GM21381 (cell line): ENCODE results near the gene BANF2.

Experiments used
- ATAC-seq: cut with Tn5 transposase; IDR thresholded peaks from one replicate; pipeline ENCODE4 v1.9.1; 2021; ENCODE audit warnings: mild to moderate bottlenecking, moderate library complexity; ENCODE audit not compliant: unreplicated experiment

BANF2 gene

DNA sequence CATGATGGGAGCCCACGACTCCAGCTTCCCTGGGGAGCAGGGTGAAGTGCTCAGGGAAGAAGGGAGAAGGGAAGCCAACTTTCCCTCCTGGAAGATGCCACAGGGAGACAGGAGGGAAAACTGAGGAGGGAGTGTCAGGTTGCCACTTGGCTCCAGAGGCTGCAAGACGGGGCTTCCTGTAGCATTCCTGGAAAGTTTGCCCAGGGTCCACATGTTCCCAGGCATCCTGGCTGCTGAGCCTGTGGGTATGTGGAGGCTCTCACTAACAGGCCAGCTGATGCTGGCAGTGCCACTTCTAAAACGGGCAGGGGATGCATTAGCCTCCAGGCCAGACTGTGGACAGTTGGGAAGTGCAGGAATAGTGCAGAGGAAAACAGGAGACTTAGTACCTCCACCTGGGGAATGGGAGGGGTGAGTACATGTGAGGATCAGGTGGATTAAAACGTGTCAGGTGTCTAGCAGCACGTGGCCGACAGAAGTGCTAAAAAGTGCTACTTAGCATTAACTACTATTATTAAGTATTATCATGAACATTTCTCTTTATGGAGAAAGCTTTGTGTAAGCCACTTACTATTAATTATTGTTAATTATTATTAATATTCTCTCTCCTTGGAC is 33.2 kb downstream of the BANF2 start:
- ATAC-seq: no peak

DNA sequence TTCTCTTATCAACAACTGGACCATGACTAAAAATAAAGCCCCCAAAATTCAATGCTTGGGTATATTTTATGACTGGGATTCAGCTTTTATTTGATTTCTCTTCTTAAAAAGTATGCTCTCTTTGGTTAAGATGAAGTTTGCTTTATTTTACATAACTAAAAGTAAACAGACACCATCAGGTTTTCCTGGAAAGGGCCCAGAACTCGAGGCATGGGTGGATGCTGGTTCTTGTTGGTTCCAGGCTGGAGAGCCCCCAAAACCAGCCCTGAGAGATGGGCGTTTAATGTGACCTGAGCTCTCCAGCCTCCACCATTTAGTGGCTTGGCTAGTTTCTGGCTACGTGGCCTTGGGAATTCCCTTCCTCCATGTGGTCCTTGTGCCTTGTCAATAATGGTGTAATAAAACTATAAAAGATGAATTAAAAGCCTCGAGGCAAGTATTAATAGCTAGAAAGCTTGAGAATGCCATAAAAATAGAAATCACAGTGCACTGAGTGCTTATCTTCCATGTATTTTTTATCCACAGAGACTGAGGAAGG is 34.1 kb downstream of the BANF2 start:
- no peak for ATAC-seq

DNA sequence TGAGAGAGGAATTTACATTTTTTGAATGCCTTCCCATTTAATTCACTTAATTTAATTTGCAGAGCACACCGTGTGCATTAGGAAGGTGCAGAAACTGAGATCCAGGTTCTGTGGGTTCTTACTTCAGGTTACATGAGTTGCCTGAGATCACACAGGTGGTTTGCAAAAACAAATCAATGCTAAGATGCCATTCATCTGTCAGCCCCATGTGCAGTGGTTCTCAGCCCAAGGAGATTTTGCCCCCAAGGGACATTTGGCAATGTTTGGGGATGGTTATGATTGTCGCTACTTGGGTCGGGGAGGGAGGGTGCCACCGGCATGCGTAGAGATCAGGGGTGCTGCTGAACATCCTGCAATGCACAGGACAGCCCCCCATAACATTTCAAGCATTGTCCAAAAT is 34.6 kb downstream of the BANF2 start:
- no peak for ATAC-seq

DNA sequence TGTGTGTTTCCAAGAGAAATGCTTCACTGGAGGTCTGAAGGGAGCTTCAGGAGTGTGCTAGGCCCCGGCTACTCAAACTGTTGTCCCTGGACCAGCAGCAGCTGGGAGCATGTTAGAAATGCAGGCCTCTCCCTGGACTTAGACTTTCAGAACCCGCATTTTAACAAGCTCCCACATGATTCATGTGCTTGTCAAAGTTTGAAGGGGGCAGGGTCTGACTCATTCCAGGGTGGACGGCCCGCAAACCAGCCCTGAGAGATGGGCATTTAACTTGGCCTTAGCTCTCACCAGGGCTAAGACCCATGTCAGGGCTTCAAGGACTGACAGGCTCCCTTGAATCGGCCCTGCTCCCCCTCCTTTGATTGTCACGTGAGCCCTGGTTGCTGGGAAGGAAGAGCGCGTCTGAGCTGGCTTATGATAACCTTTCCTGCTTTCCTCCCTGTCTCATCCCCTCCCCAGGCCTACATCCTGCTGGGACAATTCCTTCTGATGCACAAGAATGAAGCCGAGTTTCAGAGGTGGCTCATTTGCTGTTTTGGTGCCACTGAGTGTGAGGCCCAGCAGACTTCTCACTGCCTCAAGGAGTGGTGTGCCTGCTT is 35.5 kb downstream of the BANF2 start:
- no peak for ATAC-seq

DNA sequence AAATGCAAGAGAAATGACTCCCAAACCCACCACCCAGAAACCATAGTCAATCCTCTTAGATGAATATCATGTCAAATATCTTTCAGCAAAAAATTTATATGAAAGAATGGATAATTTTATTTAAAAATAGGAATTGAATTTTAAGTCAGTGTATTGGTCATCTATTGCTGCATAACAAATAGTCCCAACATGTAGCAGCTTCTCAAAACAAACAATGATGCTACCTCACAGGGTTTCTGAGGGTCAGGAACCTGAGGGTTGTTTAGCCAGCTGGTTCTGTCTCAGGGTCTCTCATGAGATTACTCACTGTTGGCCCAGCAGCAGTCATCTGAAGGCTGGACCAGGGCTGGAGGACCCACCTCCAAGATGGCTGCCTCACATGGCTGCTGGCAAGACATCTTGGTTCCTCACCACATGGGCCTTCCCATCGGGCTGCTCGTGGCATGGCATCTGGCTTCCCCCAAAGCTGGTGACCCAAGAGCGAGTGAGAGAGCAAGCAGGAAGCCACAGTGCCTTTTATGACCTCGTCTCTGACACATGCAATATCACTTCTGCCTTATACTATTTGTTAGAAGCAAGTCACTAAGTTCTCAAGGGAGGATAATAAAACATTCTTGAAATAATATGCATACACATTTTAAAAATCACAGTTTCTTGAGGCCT is 36.3 kb downstream of the BANF2 start:
- ATAC-seq: no peak

DNA sequence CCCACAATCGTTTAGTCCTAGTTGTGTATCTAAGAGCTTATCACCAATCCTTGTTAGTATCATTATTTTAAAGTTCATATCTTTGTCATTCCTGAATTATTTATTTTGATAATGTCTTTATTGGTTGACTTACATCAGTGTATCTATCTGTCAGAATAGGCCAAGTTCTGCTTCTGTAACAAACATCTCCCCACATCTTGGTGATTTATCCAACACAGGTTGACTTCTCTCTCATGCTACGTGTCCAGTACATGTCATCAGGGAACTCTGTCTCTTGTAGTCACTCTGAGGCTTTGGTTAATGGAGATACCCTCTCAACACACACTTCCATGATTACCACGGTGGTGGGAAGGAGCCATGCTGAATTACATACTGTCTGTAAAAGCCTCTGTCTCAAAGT is 38.4 kb downstream of the BANF2 start:
- ATAC-seq: no peak

DNA sequence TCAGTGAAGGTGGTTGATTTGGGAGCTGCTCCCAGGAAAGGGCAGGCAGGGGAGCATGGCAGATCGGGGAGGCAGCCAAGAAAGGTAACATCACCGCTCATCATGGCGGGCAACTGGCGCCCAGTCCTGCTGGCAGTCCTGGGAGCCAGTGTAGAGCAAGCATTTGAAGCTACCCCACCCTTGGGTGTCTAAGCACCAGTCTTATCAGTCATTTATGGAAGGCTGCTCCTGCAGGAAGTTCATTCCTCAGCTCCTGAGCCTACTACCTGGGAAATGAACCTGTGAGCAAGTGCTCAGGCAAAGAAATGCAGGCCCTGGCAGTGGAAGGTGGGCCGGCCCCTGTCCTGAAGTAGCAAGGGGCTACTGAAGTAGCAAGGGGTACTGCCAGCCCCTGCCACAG is 41.5 kb downstream of the BANF2 start:
- ATAC-seq: no peak

DNA sequence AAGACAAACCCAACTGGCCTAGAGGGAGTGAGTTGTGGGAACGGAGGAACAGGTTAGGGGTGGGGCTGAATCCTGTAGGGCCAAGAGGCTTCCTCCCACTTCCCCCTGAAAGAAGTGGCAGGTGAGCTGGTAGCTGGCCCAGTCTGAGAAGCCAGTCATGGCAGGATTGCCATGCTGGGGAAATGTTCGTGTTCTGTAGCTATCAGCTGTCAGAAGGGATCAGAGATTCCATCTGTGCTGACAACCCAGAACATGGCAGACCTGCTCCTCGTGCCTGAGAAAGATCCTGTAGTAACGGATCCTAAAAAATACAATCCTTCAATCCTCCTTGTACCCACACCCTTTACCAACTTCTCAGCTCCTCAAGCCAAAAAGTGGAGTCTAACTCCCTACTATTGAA is 43.0 kb downstream of the BANF2 start:
- no peak for ATAC-seq

DNA sequence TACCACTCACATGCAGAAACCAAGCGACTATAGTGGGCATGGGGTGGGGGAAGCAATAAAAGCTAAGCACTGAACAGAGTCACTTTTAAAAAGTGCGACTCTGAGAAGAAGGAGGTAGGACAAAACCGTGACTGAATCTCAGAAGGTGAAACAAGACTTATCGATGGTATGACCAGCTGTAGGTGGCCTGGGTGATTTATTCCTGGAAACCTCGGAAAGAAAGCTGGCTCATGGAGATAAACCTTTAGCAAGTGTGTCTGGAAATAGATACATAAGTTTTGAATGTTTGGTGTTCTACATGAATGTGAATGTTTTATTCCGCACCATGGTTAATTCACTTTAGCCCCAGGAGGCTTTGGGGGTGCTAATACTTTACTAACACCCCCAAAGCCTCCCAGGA is 43.9 kb downstream of the BANF2 start:
- ATAC-seq: no peak

DNA sequence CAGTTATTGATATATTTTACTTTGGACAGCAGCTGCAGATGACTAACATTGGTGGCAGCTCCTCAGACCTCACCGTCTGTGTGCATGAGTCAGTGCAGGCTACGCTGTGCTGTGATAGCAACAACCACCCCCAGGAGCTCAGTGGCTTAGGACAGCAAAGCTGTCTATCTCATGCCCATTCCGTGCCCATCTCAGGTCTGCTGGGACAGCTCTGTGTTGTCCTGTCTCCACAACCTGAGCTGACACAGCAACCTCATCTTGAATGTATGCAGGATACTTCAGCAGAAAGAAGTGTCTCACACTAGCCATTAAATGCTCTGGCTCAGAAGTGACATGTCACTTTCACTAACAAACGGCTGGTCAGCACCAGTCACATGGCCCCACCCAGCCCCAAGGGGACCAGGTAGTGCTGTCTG is 47.7 kb downstream of the BANF2 start:
- ATAC-seq: no peak

DNA sequence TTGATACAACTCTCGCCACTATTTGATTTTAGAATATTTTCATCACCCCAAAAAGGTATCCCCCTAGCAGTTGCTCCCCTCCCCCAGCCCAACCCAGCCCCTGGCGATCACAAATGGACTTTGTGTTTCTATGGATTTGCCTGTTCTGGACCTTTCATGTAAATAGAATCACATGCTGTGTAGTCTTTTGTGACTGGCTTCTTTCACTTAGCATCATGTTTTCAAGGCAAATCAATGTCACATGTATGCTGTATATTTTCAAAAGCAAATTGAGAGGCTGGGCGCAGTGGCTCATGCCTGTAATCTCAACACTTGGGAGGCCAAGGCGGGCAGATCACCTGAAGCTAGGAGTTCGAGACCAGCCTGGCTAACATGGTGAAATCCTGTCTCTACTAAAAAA is 48.5 kb downstream of the BANF2 start:
- no peak for ATAC-seq

DNA sequence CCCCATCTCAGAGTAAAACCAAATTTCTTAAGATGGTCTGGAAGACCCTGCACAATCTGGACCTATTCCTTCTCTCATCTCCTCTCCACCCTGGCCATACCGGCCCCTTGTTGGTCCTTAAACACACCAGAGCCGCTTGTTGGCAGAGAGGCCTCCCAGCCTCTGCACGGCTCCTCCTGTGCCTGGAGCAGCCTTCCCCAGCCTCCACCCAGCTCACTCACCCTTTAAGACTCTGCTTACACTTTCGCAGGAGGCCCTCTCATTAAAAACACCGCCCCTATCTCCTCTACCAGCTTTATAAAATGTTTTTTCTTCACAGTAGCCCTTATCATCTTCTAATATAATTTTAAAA is 49.8 kb downstream of the BANF2 start:
- no peak for ATAC-seq

DNA sequence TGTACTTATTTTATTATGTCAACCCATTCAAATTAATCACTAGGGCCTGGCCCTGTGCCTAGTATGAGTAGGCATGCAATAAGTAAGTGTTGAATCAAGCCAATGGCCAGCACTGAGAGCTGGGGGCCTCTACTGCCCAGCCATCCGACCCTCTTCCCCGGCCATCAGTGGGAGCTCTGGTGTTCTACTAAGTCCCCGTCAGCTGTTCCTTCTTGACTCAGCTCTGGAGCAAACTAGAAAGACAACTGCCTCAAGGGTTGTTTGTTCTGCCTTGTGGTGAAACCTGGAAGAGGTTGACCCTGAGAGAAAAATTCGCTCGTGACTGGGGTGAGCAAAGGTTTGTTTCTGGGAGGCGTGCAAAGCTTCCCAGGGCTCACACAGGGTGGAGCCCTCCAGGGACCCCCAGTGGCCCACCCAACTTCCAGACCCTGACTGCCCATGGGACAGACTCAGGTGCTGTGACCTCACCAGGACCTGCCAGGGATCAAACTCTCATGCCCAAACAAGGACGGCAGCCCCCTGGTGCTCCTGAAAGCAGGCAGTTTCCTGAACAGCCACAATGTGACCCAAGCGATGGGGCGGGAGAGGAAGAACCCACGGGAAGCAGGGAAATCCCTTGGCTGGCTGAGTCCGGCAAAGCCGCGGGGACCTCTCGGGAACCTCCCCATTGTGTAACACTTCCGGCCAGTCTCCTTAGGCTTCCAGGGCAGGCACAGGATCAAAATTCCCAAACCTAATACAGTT is 50.4 kb downstream of the BANF2 start:
- no peak for ATAC-seq

DNA sequence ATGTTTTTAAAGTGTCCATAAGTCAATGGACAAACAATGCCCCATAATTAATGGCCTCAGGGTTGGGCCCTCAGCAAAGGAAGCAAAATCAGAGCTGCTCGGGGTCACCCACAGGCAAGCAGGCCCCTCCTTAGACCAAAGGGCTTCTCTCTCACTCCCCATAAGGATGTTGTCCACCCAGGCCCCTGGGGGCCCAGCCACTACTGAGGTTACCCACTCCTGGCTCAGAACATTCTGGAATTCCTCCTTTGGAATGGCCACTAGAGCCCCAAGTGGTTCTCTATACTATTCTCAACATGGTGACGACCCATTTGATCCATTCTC is 50.9 kb downstream of the BANF2 start:
- no peak for ATAC-seq

DNA sequence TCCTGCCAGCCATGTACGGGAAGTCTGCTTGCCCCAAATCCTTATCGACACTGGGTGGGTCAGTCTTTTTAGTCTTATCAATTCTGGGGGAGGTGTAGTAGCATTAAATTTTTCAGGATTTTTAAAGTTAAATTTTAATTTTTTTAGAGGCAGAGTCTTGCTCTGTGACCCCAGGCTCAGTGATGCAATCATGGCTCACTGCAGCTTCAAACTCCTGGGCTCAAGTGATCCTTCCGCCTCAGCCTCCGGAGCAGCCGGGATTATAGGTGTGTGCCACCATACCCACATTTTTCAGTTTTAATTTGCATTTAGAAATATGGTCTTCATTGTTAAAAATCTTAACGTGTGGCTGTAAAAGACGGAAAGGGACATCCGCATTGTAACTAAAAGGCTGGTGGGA is 51.9 kb downstream of the BANF2 start:
- no peak for ATAC-seq

DNA sequence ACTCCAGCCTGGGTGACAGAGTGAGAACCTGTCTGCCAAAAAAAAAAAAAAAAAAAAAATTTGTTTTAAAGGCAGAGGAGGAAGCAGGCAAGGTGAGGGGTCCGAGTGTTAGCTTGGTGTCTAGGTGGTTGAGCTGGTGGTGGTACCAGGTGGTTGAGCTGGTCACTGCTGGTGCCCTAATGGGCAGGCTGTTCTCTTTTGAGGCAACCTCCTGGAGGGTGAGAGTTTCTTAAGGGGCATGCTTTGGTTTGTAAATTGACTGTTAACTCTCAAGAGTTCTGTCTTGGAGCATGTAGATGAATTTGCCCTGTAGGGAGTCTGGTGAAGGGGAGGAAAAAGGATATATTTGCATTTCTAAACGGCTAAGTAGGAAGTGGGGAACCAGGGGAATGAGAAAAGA is 52.7 kb downstream of the BANF2 start:
- ATAC-seq: no peak

DNA sequence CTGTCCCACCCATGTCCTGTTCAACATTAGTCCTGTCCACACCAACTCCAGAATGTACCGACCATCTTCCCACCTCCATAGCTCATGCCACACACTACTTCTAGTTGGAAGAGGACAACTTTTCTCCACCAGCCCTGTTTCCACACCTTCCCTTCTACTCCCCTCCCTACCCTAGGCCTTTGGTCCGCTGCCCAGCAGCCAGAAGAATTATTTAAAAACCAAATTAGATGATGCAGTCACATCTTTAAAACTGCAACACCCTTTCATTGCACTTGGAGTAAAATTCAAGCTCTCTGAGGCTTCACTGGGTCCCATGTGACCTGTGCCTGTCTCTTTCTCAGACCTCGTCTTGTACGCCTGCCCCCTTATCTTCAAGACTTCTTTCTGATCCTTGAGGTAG is 53.8 kb downstream of the BANF2 start:
- ATAC-seq: no peak

DNA sequence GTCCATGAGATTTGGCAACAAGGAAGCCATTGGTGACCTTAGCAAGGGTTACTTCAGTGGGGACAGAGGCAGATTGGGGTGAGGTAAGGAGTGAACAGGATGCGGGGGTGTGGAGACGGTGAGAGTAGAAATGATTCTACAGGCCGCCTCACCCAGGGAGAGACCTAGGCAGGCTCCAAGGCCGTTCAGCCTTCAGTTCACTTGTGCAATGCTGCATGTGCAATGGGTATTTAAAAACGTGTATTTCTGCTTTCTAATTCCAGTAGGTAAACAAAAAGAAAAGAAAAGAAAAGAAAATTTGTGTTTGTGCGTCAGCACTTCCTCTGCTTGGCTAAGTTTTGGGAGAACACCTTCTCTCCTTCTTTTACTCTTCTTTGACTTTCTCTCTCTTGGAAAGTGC is 56.8 kb downstream of the BANF2 start:
- no peak for ATAC-seq

DNA sequence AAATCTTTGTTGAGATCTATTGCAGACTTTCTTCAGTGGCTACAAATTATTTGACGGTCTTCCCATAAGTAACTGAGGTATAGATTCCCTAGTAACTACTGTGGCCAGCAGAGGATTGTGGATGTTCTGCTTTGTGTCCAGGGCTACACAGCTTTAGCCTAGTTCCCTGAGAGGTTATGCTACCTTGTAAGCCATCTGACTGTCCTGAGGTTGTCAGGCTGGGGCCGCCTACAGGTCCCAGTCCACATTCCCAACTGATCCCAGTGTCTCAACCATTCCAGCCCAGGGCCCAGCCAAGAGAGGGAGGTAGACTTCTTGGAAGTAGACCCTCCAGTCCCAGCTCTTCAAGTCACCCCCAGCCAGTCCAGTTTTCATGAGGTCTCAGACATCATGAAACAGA is 57.7 kb downstream of the BANF2 start:
- no peak for ATAC-seq

DNA sequence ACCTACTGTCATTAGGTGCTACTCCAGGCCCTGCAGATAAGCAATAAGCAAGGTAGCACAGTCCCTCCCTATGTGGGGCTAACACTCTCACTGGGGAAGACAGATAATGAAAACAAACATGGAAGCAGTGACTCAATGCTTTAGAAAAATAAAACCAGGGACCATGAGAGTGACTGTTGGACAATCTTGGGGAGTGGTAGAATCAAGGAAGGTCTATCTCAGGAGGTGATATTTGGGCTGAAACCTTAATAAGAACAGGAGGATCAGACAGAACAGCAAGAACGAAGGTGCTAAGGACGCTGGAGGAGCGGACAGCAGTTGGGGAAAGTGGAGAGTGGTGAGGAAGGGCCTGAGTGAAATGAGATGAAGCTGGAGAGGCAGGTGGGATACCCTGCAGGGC is 58.2 kb downstream of the BANF2 start:
- no peak for ATAC-seq

DNA sequence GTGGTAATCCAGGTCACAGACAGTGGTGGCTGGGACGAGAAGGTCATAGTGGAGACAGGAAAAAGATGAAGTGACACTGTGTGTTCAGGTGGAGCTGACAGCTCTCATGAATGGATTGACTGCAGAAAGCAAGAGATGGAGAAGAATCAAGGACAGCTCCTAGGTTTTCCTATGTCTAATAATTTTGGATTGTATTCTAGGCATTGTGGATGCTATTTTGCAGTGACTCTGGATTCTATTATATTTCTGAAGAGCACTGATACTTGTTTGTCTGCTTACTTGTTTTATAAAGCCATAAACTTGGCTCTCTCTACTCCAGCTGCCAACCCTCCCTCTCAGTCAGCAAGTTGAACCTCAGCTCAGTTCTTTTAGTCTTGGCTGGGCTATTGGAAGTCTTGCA is 58.7 kb downstream of the BANF2 start:
- ATAC-seq: no peak

DNA sequence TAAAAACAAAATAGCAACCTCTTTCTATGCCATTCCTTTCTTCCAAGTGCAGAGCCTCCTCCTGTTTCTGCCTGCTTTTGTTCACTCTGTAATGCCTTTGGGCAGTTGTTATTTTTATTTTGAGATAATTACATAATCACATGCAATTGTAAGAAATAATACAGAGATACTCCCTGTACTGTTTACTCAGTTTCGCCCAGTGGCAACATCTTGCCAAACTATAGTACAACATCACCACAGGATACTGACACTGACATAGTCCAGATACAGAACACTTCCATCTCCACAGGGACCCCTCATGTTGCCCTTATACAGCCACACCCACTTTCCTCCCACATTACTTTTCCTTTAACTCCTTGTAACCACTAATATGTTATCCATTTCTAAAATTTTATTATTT is 59.7 kb downstream of the BANF2 start:
- no peak for ATAC-seq
